ENCODE data around the gene SLC2A9.

SLC2A9 gene

GRCh38 chr4:9944431-9945425 is 76.6 kb downstream of the SLC2A9 start:
- Histone ChIP-seq H3K4me3 (ENCODE audit: low read length in 2 of 2) (no peak overlapping the region), H3K27me3 (ENCODE audit: control insufficient read depth in 2 of 2, insufficient read depth in 2 of 2, low read length in 2 of 2) (no peaks in the 10 kb centered on the region), H3K4me1 (ENCODE audit: control insufficient read depth in 2 of 2, insufficient read depth in 2 of 2, low read length in 2 of 2) (peaks cover 0 to 5% of the 10 kb centered on the region in 2 donors), H3K9me3 (ENCODE audit: control insufficient read depth in 2 of 2, low read length in 2 of 2) (no peaks in the 10 kb centered on the region), H3K27ac (ENCODE audit: low read depth in 2 of 2, low read length in 2 of 2) (peak overlapping the region; percentile 16 to 45), H3K36me3 (ENCODE audit: control insufficient read depth in 2 of 2, insufficient read depth in 2 of 2, low read length in 2 of 2) (no peaks in the 10 kb centered on the region), H3K9ac (ENCODE audit: low read depth in 1 of 2, low read length in 2 of 2) (no peak overlapping the region)

DNA sequence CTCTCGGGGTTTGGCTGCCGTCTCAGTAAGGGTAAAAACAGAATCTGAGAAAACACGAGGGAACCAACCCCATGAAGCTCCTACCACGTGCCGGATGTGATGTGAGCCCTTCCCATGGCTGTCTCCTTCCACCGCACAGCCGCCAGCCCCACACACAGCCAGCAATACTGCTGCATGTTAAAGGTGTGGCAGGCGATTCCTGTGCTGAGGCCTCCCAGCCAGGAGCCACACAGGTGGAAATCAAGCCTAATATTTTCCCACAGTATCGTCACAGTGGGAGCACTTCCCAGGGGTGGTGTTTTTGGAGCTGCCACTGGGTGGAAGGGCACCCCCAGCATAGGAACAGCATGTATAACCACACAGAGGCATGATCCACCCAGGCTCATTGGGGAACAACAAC is 77.5 kb downstream of the SLC2A9 start:
- Histone ChIP-seq H3K27ac (ENCODE audit: low read depth in 2 of 2, low read length in 2 of 2) (peak overlapping the region in 1 of 2 donors; percentile 45), H3K4me3 (ENCODE audit: low read length in 2 of 2) (no peak overlapping the region), H3K9ac (ENCODE audit: low read depth in 1 of 2, low read length in 2 of 2) (no peak overlapping the region), H3K36me3 (ENCODE audit: control insufficient read depth in 2 of 2, insufficient read depth in 2 of 2, low read length in 2 of 2) (no peaks in the 10 kb centered on the region), H3K9me3 (ENCODE audit: control insufficient read depth in 2 of 2, low read length in 2 of 2) (no peaks in the 10 kb centered on the region), H3K27me3 (ENCODE audit: control insufficient read depth in 2 of 2, insufficient read depth in 2 of 2, low read length in 2 of 2) (no peaks in the 10 kb centered on the region), H3K4me1 (ENCODE audit: control insufficient read depth in 2 of 2, insufficient read depth in 2 of 2, low read length in 2 of 2) (peaks cover 0 to 5% of the 10 kb centered on the region in 2 donors)

DNA sequence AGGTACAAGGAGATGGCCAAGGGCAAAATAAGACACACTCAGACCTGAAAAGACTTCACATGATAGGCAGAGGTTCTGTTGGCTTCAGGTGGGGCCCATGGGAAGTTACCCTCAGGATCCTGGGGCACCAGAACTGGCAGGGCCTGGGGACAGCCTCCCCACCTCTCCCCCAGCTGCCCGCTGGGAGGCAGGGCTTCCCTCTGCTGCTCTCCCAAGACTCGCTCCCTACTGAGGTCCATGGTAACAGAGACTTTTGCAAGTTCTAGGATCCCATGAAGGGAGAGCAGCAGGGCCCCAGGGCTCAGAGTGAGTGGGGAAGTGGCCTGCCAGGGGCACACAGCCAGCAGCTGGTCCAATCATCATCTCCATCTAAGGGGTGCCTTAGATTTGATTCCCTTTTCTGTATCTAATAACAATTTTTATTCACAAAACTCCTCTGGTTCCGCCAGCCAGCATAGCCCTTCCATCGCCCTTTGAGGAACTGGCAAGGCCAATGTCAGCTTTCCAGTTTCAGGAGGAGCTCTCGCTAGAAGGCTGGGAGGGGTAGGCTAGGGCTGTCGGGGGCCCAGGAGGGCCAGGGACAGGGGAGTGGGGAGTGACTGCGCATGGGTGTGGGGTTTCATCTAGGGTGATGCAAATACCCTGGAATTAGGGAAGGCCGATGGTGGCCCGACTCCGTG is 78.2 kb downstream of the SLC2A9 start:
- Histone ChIP-seq H3K9me3 (ENCODE audit: control insufficient read depth in 2 of 2, low read length in 2 of 2) (no peaks in the 10 kb centered on the region), H3K36me3 (ENCODE audit: control insufficient read depth in 2 of 2, insufficient read depth in 2 of 2, low read length in 2 of 2) (no peaks in the 10 kb centered on the region), H3K4me3 (ENCODE audit: low read length in 2 of 2) (no peak overlapping the region), H3K27ac (ENCODE audit: low read depth in 2 of 2, low read length in 2 of 2) (no peak overlapping the region), H3K9ac (ENCODE audit: low read depth in 1 of 2, low read length in 2 of 2) (no peak overlapping the region), H3K4me1 (ENCODE audit: control insufficient read depth in 2 of 2, insufficient read depth in 2 of 2, low read length in 2 of 2) (peaks cover 0 to 5% of the 10 kb centered on the region in 2 donors), H3K27me3 (ENCODE audit: control insufficient read depth in 2 of 2, insufficient read depth in 2 of 2, low read length in 2 of 2) (no peaks in the 10 kb centered on the region)

DNA sequence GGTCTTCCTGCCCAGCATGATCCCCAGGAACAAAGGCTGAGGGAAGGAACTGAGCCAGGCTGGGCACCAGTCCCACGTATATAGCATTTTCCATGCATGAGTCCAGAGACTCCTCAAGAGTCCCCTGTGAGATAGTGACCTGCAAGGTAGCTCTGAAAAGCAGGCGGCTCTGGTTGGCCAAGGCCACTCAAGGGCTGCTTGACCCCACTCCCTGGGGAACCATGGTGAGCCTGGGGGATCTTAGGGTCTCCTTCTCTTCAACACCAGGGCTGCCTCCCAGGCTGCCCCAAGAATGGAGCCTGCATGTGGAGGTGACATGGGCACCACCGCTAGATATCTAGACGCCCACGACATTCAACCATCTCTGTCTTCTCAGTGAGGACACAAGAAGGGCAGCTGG is 79.2 kb downstream of the SLC2A9 start:
- Histone ChIP-seq H3K9me3 (ENCODE audit: control insufficient read depth in 2 of 2, low read length in 2 of 2) (no peaks in the 10 kb centered on the region), H3K4me3 (ENCODE audit: low read length in 2 of 2) (no peak overlapping the region)

GRCh38 chr4:9940041-9940440 is 81.3 kb downstream of the SLC2A9 start:
- Histone ChIP-seq H3K27me3 (ENCODE audit: control insufficient read depth in 2 of 2, insufficient read depth in 2 of 2, low read length in 2 of 2) (no peaks in the 10 kb centered on the region), H3K36me3 (ENCODE audit: control insufficient read depth in 2 of 2, insufficient read depth in 2 of 2, low read length in 2 of 2) (no peaks in the 10 kb centered on the region), H3K4me1 (ENCODE audit: control insufficient read depth in 2 of 2, insufficient read depth in 2 of 2, low read length in 2 of 2) (peaks cover 0 to 4% of the 10 kb centered on the region in 2 donors), H3K9ac (ENCODE audit: low read depth in 1 of 2, low read length in 2 of 2) (no peak overlapping the region), H3K9me3 (ENCODE audit: control insufficient read depth in 2 of 2, low read length in 2 of 2) (no peaks in the 10 kb centered on the region), H3K4me3 (ENCODE audit: low read length in 2 of 2) (no peak overlapping the region), H3K27ac (ENCODE audit: low read depth in 2 of 2, low read length in 2 of 2) (no peak overlapping the region)

More for the DNA sequence above, 79.2 kb downstream of the SLC2A9 start:
- H3K36me3 ChIP-seq (ENCODE audit: control insufficient read depth in 2 of 2, insufficient read depth in 2 of 2, low read length in 2 of 2): no peaks in the 10 kb centered on the region
- H3K27ac ChIP-seq (ENCODE audit: low read depth in 2 of 2, low read length in 2 of 2): no peak overlapping the region
- no peak overlapping the region for H3K9ac ChIP-seq (ENCODE audit: low read depth in 1 of 2, low read length in 2 of 2)
- H3K27me3 ChIP-seq (ENCODE audit: control insufficient read depth in 2 of 2, insufficient read depth in 2 of 2, low read length in 2 of 2): no peaks in the 10 kb centered on the region
- peaks cover 0 to 5% of the 10 kb centered on the region in 2 donors for H3K4me1 ChIP-seq (ENCODE audit: control insufficient read depth in 2 of 2, insufficient read depth in 2 of 2, low read length in 2 of 2)

DNA sequence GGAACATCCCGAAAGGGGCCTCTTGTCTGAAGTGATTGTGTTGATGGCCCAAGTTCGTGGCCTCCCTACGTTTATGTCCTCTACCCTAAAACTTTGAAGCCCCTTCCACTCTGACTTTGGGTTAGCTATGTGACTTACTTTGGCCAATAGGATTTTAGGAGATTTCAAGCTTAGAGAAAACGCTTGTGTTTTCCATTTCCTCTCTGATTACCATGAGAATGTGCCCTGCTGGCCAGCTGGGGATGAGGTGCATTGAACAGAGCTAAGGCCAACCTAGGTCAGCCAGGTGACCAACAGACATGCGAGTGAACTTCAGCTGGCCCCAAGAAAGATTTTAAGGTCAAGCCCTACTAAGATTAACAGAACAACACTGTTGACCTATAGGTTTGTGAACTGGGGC is 82.4 kb downstream of the SLC2A9 start:
- H3K36me3 ChIP-seq (ENCODE audit: control insufficient read depth in 2 of 2, insufficient read depth in 2 of 2, low read length in 2 of 2): no peaks in the 10 kb centered on the region
- no peaks in the 10 kb centered on the region for H3K4me1 ChIP-seq (ENCODE audit: control insufficient read depth in 2 of 2, insufficient read depth in 2 of 2, low read length in 2 of 2)
- H3K27me3 ChIP-seq (ENCODE audit: control insufficient read depth in 2 of 2, insufficient read depth in 2 of 2, low read length in 2 of 2): no peaks in the 10 kb centered on the region
- no peak overlapping the region for H3K27ac ChIP-seq (ENCODE audit: low read depth in 2 of 2, low read length in 2 of 2)
- no peaks in the 10 kb centered on the region for H3K9me3 ChIP-seq (ENCODE audit: control insufficient read depth in 2 of 2, low read length in 2 of 2)
- H3K4me3 ChIP-seq (ENCODE audit: low read length in 2 of 2): no peak overlapping the region
- H3K9ac ChIP-seq (ENCODE audit: low read depth in 1 of 2, low read length in 2 of 2): no peak overlapping the region

GRCh38 chr4:9937078-9937477 is 84.2 kb downstream of the SLC2A9 start:
- Histone ChIP-seq H3K36me3 (ENCODE audit: control insufficient read depth in 2 of 2, insufficient read depth in 2 of 2, low read length in 2 of 2) (no peaks in the 10 kb centered on the region), H3K27ac (ENCODE audit: low read depth in 2 of 2, low read length in 2 of 2) (no peak overlapping the region)

GRCh38 chr4:9936129-9936644 is 85.1 kb downstream of the SLC2A9 start:
- Histone ChIP-seq H3K36me3 (ENCODE audit: control insufficient read depth in 2 of 2, insufficient read depth in 2 of 2, low read length in 2 of 2) (no peaks in the 10 kb centered on the region), H3K4me1 (ENCODE audit: control insufficient read depth in 2 of 2, insufficient read depth in 2 of 2, low read length in 2 of 2) (no peaks in the 10 kb centered on the region), H3K4me3 (ENCODE audit: low read length in 2 of 2) (no peak overlapping the region), H3K27me3 (ENCODE audit: control insufficient read depth in 2 of 2, insufficient read depth in 2 of 2, low read length in 2 of 2) (no peaks in the 10 kb centered on the region), H3K27ac (ENCODE audit: low read depth in 2 of 2, low read length in 2 of 2) (no peak overlapping the region), H3K9ac (ENCODE audit: low read depth in 1 of 2, low read length in 2 of 2) (no peak overlapping the region), H3K9me3 (ENCODE audit: control insufficient read depth in 2 of 2, low read length in 2 of 2) (no peaks in the 10 kb centered on the region)

More at GRCh38 chr4:9937078-9937477, 84.2 kb downstream of the SLC2A9 start:
- H3K4me1 ChIP-seq (ENCODE audit: control insufficient read depth in 2 of 2, insufficient read depth in 2 of 2, low read length in 2 of 2): no peaks in the 10 kb centered on the region
- no peaks in the 10 kb centered on the region for H3K27me3 ChIP-seq (ENCODE audit: control insufficient read depth in 2 of 2, insufficient read depth in 2 of 2, low read length in 2 of 2)
- no peak overlapping the region for H3K4me3 ChIP-seq (ENCODE audit: low read length in 2 of 2)
- no peak overlapping the region for H3K9ac ChIP-seq (ENCODE audit: low read depth in 1 of 2, low read length in 2 of 2)
- H3K9me3 ChIP-seq (ENCODE audit: control insufficient read depth in 2 of 2, low read length in 2 of 2): no peaks in the 10 kb centered on the region

- Histone ChIP-seq H3K27me3 (ENCODE audit: control insufficient read depth in 2 of 2, insufficient read depth in 2 of 2, low read length in 2 of 2) (no peaks in the 10 kb centered on the region), H3K36me3 (ENCODE audit: control insufficient read depth in 2 of 2, insufficient read depth in 2 of 2, low read length in 2 of 2) (no peaks in the 10 kb centered on the region), H3K4me1 (ENCODE audit: control insufficient read depth in 2 of 2, insufficient read depth in 2 of 2, low read length in 2 of 2) (no peaks in the 10 kb centered on the region), H3K9me3 (ENCODE audit: control insufficient read depth in 2 of 2, low read length in 2 of 2) (no peaks in the 10 kb centered on the region), H3K27ac (ENCODE audit: low read depth in 2 of 2, low read length in 2 of 2) (no peak overlapping the region), H3K4me3 (ENCODE audit: low read length in 2 of 2) (no peak overlapping the region), H3K9ac (ENCODE audit: low read depth in 1 of 2, low read length in 2 of 2) (no peak overlapping the region)
Measured at GRCh38 chr4:9933956-9934355, 87.3 kb downstream of the SLC2A9 start.

DNA sequence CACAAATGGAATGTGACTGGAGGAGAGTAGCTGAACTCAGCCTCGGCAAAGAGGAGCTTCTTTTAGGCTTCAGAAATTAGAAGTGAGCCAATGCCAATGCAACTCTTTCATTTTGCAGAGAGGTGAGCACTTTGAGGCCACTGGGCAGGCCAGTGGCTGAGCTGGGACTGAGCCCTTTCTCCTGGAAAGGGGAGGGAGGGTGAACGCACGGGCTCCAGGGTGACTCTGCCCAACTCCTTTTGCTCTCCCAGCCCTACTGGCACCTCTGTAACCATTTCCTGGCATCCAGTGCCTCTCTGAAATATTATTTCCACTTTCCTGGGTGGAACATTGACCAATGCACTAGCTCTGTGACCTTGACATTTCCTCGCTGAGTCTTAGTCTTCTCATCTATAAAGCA is 88.1 kb downstream of the SLC2A9 start:
- Histone ChIP-seq H3K4me3 (ENCODE audit: low read length in 2 of 2) (no peak overlapping the region), H3K9me3 (ENCODE audit: control insufficient read depth in 2 of 2, low read length in 2 of 2) (no peaks in the 10 kb centered on the region), H3K4me1 (ENCODE audit: control insufficient read depth in 2 of 2, insufficient read depth in 2 of 2, low read length in 2 of 2) (no peaks in the 10 kb centered on the region), H3K27ac (ENCODE audit: low read depth in 2 of 2, low read length in 2 of 2) (no peak overlapping the region), H3K9ac (ENCODE audit: low read depth in 1 of 2, low read length in 2 of 2) (no peak overlapping the region), H3K27me3 (ENCODE audit: control insufficient read depth in 2 of 2, insufficient read depth in 2 of 2, low read length in 2 of 2) (no peaks in the 10 kb centered on the region), H3K36me3 (ENCODE audit: control insufficient read depth in 2 of 2, insufficient read depth in 2 of 2, low read length in 2 of 2) (no peaks in the 10 kb centered on the region)
